Right lung (tissue), 5 donors: ENCODE data around the gene ATXN7L2. TPM values are rescaled to one million over a fixed set of nuclear protein-coding genes. Genes with fewer than 3 reads are reported as not detected.

Experiments used
- DNase-seq, 2 donors: peaks; one replicate each; pipeline ENCODE4 v3.0.0-alpha.2; 2013
- polyA plus RNA-seq, 5 donors: library from polyadenylated mRNA; unstranded; fragments of 120-200 nt; gene quantifications; one replicate each; pipeline versions ENCODE4 v1.2.1 to v1.2.3, GENCODE V29; 2013; ENCODE audit warnings: inconsistent platforms in 1 of 5, low replicate concordance in 1 of 5; ENCODE audit not compliant: insufficient read length in 5 of 5, insufficient read depth in 1 of 5

The ATXN7L2 gene
- polyA plus RNA-seq, 5 donors = 6.6 to 13.6 (median 8.0) TPM

DNA sequence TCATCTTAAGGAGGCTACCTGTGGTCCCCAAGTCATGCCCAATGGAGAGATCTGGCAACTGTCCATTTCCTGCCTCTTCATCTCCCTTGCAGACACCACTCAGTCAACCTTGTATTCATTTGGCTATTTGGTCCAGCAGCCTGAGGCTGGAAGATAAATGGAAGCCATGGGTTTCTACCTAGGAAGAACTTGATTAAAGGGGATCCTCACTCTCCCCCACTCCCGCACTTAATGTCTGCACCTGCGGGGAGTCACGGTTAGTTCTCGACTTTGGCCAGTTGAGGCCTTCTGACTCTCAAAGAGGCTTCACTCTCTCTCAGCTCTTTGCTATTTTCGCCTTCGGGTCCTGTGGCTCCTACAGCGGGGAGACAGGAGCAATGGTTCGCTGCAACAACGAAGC, 8.4 kb upstream of the ATXN7L2 start:
- no peak for DNase-seq

DNA sequence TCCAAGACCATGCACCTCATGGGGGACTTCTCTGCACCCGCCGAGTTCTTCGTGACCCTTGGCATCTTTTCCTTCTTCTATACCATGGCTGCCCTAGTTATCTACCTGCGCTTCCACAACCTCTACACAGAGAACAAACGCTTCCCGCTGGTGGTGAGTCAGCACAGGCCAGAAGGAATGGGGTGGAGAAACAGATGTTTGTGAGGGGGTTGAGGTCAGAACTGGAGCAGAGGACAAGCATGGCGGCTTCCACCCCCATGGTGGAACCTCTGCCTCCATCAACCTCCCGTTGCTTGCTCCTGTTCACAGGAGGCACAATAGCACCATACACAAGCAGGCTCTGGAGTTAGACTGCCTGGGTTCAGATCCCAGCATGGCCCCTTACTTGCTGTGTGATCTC, 6.9 kb upstream of the ATXN7L2 start:
- no peak for DNase-seq

DNA sequence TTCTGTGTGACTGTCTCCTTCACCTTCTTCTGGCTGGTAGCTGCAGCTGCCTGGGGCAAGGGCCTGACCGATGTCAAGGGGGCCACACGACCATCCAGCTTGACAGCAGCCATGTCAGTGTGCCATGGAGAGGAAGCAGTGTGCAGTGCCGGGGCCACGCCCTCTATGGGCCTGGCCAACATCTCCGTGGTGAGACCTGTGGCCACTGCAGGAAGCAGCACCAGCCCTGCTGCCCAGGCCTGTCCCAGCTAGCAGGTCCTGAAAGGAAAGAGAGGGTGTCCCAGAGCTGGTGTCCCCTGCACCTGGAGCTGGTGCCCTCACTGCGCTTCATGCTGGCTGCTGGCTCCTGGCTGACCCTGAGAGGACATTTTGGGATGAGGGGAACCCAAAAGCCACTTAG, 5.9 kb upstream of the ATXN7L2 start:
- DNase-seq = no peak

DNA sequence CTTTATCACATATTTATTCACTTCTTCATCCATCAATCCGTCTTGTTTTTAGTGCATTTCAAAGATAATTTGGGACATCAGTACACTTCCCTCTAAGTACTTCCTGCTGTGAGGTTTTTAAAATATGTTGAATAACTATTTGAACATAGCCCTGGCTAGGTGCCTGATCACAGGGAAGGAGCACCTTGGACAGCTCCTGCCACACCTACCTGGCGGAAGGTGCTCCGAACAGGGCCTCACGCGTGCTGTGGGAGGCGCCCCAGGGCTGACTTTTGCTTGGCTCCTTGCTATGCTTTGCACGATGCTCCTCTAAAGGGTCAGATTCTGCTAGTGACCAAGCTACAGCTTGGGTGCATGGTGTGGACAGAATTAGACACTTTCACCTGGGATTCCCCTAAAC, 4.9 kb upstream of the ATXN7L2 start:
- no peak for DNase-seq

DNA sequence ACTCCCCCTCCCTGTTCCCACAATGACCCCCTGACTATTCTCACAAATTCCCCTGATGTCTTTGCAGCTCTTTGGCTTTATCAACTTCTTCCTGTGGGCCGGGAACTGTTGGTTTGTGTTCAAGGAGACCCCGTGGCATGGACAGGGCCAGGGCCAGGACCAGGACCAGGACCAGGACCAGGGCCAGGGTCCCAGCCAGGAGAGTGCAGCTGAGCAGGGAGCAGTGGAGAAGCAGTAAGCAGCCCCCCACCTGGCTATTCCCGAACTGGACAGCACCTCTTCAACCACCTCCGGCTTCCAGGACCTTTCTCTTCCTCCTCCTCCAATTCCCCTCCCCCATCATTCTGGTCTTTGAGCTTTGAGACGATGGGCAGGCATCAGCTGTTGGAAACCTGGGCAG, 4.4 kb upstream of the ATXN7L2 start:
- DNase-seq = no peak

DNA sequence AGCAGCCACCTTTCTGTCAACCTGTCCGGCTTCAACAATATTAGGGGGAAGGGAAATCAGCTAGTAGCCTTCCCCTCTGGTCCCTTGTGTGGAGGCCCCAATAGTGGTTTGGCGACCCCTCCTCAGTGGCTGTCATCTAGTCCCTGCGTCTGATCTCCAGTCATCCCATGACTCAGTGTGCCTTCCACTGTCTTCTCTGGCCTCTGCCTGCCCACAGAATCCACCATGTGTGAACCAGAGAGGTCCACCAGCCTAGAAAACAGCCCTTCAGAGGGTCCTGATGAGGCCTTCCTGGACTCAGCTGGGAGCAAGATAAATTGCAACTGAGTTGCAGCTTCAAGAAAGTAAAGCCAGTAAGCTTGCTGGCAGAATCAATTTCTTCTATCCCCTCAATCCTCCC, 3.8 kb upstream of the ATXN7L2 start:
- no peak for DNase-seq

DNA sequence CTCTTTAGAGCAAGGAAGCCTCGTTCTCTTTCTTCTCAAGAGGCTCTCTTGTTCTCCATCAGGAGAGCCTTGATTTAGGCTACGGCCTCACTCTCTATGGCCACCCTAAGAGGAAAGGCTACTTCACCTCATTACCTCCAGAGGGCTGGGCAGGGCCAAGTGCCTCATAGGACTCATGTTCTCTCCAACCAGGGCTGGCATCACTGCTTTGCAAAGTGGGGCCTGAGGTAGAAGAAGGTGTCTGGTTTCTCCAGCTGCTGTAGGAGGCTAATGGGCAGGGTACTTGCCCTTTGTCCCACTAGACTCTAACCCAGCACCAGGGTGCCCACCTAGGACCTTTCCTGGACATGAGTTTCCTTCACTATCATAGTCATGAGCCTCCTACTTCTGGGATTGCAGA, 2.1 kb upstream of the ATXN7L2 start:
- DNase-seq = no peak

DNA sequence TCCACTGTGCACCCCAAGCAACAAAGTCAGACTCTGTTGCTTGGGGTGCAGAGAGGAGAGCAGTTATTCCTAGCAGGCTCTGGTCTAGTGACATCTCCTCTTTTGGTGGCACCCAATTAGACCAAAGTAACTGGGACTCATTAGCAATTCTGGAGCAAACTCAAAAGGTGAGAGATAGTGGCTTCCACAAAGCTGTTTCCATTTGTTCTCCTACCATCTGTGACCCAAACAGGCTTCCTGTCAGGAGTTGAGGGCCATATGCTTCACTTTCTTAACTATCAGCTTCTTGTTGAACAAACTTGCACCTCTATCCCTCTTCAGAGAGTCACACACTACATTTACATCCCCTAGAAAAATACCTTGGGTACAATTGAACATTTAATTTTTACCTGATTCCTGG, 1.5 kb upstream of the ATXN7L2 start:
- DNase-seq = no peak

DNA sequence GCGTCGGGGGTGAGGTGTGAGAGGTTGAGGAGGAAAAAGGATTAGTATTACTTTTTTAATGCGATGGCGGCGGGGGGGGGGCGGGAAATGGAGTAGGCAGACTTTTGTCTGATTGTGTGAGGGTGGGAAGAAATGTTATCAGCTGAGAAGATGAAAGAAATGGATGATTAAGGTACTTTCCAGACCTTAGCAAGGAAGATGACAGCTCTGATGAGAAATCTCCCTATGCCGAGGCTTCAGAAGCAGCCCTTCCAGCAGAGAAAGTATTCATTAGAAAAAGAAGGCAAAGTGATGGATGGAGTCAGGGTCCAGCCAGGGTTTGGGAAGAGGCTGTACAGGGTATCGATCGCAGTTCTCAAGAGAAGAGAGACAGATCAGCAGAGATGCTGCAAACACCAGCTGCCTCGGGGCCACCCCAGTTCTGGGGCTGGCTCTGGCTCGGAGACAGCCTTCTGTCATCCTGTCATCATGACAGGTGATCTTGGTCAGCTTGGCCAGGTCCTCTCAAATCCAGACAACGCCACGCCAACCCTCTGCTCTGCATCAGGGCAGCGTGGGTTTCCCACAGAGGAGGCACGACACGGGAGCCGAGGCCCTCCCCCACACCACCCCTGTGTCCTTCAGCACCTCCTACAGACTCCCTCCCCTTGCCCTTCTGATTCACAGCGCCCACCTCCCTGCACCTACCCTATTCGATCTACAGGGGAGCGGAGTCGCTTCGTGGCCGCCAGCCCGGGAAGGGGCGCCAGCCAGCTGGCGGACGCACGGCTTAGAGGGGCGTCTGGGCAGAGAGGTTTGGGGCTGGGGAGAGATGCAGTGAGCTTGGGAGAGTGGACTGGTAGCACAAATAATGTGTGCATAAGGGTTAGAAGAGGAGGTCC, 674 bp upstream of the ATXN7L2 start:
- DNase-seq = no peak

DNA sequence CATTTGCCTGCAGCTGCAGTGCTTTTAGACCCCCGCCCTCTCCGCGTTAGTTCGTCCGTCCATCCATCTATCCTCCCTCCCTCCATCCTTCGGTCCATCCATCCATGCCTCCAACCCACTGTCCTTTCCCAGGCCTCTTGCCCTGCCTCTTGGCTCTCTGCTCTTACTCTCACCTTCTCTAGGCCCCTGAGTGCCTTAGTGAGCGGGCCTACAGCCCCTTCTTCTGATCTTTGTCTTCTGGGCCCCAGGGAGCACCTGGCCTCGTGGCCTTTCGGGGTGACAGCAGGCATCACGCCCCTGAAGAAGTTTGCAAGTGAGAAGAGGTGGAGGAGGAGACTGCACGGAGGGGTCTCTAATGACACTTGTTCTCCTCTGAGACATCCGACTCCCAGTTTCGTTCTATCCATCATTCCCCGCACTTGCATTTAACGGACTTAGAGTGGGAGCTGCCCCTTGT, 842 bp downstream of the ATXN7L2 start:
- DNase-seq = no peak

DNA sequence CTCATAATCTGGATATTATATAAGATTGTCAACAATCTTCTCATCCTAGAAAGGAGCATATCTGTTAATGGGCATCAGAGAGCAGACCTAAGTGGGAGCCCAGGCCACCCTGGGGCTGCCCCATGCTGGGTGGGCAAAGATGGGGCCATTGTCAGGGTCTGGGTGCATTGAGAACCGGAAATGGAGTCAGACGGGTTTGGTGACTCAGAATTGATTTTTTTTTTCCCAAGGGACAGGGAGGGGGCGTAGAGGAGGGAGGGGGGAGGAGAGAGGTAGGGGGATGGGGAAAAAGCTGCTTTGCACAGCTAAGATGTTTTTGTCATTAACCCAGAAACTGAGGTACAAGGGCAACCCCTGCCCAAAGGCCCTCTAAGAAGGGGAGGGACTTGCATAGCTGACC, 1.3 kb downstream of the ATXN7L2 start:
- no peak for DNase-seq

DNA sequence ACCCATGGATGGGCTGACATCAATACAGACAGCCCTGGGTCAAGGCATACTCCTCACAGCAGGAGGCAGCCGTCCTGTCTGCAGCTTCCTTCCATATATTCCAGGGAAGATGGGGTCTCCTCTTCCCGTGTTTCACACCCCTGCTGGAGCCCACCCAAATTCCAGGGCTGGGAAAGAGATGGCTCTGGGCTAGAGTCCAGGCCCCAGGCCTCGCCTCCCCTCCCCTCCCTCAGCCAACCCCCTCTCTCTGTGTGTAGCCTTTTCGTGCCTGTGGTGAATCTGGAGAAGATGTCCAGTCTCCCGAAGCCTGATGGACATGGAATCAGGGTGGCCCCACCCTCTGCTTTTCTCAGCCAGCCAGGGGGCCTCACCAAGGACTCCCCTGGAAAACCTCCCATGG, 3.6 kb downstream of the ATXN7L2 start:
- no peak for DNase-seq

DNA sequence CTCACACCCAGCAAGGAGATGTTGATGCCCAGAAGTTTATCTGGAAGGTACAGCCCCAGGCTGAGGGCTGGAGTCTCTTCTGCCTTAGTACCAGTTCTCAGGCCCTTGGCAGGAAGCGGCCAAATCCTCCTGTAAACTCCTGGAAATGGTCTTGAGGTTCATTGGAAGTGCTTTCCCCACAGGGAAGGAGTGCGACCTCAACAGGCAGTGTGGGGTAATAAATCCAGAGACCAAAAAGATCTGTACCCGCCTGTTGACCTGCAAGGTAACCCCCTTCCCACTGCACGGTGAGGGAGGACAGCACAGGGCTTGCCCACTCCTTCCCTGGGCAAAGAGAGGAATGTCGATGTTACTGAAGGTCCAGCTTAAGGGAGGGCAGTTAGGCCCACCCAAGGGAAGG, 4.5 kb downstream of the ATXN7L2 start:
- no peak for DNase-seq

DNA sequence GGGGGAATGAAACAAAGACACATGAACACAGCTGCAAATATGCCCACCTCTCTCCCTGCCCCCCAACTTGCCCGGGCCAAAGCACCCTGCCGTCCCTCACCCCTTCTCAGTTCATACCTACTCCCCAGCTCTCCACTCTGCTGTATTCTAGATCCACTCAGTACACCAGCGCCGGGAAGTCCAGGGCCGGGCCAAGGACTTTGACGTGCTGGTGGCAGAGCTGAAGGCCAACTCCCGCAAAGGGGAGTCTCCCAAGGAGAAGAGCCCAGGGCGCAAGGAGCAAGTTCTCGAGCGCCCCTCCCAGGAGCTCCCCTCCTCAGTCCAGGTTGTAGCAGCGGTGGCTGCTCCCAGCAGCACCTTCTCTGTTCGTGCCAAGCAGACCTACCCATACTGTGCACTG, 5.0 kb downstream of the ATXN7L2 start:
- no peak for DNase-seq

DNA sequence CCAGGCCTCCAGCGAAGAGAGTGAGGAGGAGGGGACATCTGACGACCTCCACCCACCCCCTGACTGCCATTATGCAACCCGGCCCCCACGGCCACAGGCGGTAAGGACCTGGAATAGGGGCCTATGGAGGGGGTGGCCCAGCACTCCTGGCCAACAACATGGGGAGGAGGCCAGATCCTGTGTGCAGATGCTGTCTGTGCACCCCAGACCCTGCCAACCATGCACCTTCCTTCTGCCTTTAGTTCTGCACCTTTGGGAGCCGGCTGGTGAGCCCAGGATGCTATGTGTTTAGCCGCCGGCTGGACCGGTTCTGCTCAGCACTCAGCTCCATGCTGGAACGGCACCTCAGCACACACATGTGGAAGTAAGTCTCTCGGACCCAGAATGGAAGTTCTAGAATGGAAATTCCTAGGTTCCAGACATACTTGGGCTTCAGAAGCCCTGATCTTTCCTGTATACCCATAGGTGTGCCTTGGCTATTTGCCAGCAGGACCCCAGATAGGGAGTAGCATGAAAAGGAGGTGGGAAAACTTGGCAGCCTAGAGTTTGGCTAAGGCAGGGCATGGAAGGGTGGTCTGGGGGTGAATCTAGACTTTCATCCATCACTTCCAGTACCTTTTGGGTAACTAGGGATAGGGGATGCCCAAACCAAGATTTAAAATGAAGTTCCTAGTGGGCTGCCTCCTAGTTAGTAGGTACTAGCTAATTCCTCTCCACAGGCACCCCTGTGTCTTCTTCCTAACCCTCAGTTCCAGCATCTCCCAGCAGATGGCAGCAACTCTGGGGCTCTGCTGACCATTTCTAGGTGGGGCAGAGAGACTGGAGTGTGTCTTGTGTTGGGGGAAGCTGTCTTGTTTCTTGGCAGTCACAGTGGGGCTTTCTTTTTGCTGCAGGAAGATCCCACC, 6.6 kb downstream of the ATXN7L2 start:
- no peak for DNase-seq

DNA sequence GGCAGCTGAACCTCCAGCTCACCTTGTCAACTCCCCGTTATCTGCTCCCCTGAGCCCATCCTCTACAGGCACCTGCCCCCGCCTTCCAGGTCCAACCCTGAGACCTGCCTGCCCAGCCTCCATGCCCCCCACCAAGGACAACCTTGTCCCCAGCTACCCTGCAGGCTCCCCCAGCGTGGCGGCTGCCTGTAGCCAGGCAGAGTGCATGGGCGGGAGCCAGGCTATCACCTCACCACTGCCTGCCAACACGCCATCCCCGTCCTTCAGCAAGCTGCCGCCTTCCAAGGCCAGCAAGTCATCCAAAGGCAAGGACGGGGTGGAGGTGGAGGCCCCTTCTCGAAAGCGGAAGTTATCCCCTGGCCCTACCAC, 7.2 kb downstream of the ATXN7L2 start:
- no peak for DNase-seq

DNA sequence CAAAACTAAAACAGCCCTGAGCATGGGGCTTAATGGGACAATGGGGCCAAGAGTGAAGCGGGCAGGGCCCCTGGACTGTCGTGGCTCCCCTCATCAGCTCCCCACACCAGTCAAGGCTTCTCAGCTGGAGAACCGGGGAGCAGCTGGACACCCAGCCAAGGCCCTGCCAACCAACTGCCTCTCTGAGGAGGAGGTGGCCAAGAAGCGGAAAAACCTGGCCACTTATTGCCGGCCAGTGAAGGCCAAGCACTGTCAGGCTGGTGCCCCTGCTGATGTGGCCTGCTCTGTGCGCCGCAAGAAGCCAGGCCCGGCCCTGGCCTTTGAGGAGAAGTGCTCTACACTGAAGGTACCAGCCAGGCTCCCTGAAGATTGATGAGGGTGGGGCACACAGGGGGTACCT, 7.7 kb downstream of the ATXN7L2 start:
- no peak for DNase-seq

DNA sequence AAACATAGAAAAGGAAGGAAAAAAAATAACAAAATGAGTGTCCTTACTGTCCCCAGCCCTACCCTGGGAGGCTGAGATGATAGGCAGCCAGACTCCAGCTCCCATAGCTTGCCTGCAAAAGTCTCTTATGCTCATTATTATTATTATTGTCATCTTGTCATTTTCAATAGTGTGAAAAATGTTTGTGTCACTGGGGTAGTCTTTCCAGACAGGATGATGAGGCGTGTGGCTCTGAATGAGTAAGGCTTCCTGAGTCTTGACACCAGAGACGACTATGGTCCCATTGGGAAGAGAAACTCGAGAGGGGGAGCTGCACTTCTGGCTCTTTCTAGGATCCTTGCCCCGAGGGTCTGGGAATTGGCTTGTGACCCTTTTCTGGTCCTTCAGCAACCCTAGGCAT, 9.1 kb downstream of the ATXN7L2 start:
- DNase-seq = no peak

DNA sequence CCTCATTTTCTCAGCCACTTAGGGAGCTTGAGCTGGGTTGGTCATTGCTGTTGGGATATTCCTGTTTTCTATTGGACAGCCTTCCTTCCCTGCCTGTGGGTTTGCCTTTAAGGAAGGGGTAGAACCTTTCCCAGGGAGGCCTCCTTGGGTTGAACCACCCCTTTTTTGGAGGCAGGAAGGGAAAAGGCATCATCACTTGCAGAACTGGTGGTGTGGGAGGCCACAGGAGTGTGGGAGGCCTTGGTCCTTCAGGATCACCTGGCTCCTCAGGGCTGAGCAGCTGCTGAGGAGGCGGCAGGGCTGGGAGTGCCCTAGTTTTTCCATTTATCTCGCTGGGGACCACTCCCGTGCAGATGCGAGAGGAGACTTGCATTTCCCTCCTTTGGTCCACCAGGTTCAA, 9.5 kb downstream of the ATXN7L2 start:
- DNase-seq = no peak

DNA sequence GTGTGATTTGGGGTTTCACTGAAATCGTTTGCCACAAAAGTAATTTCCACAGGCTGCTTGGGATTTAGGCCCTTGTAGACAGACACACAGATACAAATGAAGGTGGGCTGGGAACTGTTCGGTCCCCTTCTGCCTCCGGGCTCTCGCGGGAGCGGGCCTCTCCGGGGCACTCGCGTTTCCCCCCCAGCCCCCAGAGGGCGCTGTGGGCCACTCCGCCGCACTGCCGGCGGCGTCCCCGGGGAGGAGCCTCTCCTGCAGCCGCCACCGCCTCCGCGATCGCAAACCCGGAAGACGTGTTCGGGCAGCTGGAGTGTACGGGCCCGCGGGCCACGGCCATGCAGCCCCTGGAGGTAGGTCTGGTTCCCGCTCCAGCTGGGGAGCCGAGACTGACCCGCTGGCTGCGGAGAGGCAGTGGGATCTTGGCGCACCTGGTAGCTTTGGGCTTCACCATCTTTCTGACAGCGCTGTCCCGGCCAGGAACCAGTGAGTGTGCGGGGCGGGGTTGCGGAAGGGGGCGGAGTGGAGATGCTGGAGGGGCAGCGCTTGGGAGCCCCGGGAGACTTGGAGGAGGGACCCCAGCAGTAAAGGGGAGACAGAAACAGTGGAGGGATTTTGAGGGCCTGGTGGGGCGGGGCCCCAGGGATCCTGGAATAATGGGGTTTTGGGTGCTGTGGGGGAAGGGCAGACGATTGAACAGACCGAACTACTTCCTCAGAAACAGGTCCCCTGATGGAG, 10.3 kb downstream of the ATXN7L2 start, which contains the start of gene CYB561D1:
TSS of gene CYB561D1 (plus strand) at position 290 of the 735 bp plus-strand sequence. CDS start at position 336, 46 bp downstream.
- DNase-seq = peak; percentile 85 to 86

DNA sequence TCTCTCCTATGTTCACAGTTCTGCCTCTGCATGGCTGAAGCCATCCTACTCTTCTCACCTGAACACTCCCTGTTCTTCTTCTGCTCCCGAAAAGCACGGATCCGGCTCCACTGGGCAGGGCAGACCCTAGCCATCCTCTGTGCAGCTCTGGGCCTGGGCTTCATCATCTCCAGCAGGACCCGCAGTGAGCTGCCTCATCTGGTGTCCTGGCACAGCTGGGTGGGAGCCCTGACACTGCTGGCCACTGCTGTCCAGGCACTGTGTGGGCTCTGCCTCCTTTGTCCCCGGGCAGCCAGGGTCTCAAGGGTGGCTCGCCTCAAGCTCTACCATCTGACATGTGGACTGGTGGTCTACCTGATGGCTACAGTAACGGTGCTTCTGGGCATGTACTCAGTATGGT, 12.0 kb downstream of the ATXN7L2 start:
- no peak for DNase-seq
